Measurements from ENCODE around the gene ARHGEF4.

Gene ARHGEF4

DNA sequence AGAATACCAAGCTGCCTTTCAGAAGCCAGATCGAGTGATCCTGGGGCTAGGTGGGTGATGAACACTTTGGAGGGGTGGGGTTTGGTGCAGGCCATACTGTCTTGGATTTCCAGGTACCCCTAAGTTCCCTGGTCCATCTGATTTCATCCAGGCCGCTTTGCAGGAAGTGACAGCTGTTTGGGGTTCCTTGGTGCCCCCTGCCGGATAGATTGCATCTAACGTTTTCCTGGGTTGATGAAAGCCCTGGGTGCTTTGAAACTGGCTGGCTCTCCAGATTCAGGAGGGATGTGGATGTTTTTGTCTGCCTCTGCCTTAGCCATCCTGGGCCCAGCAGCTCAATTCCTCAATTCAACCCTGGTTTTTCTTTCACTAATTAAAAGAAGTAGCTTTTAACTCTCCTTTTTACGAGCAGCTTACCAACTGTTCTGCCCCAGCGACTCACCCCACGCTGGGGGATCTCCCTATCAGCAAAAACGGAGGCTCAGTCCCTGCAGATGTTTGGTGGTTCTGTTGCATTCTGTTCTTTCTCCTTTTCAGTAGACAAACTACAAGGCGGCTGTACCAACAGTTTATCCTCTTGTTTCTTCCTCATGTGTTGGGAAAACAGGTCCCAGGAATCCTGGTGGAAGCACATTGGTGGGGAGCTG is 37.1 kb downstream of the ARHGEF4 start:
- peak; percentile 66 for DNase-seq (ENCODE audit: extremely low spot score)
- TF ChIP-seq NFRKB (IDR thresholded peaks at IDR 0.05) (no peak), CTBP1 (IDR thresholded peaks at IDR 0.05; ENCODE audit: borderline replicate concordance) (no peak), L3MBTL2 (conservative IDR thresholded peaks at IDR 0.05) (no peak), BHLHE40 (IDR thresholded peaks at IDR 0.05; ENCODE audit: borderline replicate concordance) (no peak)
- ChIA-PET CTCF (interaction anchor here (1.0 to 1.7 kb wide), 6 partner anchors 10 to 76 kb away, joined by 3 to 10 read pairs (median 4); no protein-coding TSS in a partner anchor), POLR2A (interaction anchor here (1.9 kb wide), 1 partner anchor 76 kb away, joined by 6 read pairs; no protein-coding TSS in a partner anchor)

DNA sequence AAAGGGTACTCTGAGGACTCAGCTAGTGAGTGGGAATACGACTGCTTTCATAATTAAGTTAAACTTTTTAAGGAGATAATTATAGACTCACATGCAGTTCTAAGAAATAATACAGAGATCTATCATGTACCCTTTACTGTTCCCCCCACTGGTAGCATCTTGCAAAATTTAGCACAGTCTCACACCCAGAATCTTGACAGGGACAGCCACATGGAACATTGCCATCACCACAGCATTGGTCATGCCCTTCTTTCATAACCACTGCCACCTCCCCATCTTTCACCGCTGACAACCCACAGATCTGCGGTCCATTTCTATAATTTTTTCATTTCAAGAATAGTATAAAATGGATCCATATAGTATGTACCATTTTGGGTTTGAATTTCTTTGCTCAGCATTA is 37.8 kb downstream of the ARHGEF4 start:
- CTCF ChIA-PET: interaction anchor here (1.1 to 1.7 kb wide), 3 partner anchors 21 to 77 kb away, joined by 3 to 10 read pairs (median 5); no protein-coding TSS in a partner anchor

DNA sequence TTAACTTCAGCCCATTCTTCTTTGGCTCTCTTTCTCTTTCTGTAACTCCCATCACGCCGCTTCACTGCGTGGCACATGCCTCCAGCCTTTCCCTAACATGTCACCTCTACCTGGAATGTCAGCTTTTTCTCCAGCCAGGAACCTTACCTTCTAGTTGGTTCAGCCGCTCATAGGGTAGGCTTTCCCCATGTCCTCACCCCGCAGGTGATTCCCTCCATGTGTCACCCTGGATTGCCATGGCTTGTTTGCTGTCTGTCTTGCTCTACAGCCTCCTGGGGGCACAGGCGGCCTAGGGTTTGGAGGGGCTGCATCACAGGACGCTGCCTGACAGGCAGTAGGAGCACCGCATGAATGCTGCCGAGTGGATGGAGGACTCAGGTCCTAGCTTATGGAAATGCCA is 39.2 kb downstream of the ARHGEF4 start:
- TF ChIP-seq HDGF (IDR thresholded peaks at IDR 0.05; ENCODE audit: borderline replicate concordance) (no peak), TARDBP (IDR thresholded peaks at IDR 0.05) (no peak), LEF1 (IDR thresholded peaks at IDR 0.05; ENCODE audit: borderline replicate concordance) (no peak), FOXM1 (IDR thresholded peaks at IDR 0.05; ENCODE audit: borderline replicate concordance) (no peak), SUZ12 (IDR thresholded peaks at IDR 0.05) (no peak), L3MBTL2 (conservative IDR thresholded peaks at IDR 0.05) (no peak), FOXA1 (IDR thresholded peaks at IDR 0.05) (no peak), FOXK2 (IDR thresholded peaks at IDR 0.05) (no peak), SP1 (IDR thresholded peaks at IDR 0.05) (no peak), NFRKB (IDR thresholded peaks at IDR 0.05) (no peak), ZNF384 (IDR thresholded peaks at IDR 0.05) (no peak), ELF4 (IDR thresholded peaks at IDR 0.05) (no peak), BHLHE40 (IDR thresholded peaks at IDR 0.05; ENCODE audit: borderline replicate concordance) (no peak), ARNT (IDR thresholded peaks at IDR 0.05) (no peak), CTBP1 (IDR thresholded peaks at IDR 0.05; ENCODE audit: borderline replicate concordance) (no peak)
- TF ChIP-seq, protein P1, sequence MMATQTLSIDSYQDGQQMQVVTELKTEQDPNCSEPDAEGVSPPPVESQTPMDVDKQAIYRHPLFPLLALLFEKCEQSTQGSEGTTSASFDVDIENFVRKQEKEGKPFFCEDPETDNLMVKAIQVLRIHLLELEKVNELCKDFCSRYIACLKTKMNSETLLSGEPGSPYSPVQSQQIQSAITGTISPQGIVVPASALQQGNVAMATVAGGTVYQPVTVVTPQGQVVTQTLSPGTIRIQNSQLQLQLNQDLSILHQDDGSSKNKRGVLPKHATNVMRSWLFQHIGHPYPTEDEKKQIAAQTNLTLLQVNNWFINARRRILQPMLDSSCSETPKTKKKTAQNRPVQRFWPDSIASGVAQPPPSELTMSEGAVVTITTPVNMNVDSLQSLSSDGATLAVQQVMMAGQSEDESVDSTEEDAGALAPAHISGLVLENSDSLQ (IDR thresholded peaks at IDR 0.05): no peak
- ChIA-PET POLR2A (no interaction called here), CTCF (interaction anchor here (1.7 kb wide), 1 partner anchor 22 kb away, joined by 3 read pairs; no protein-coding TSS in a partner anchor)
- no peak for DNase-seq (ENCODE audit: extremely low spot score)

More for the DNA sequence above, 37.8 kb downstream of the ARHGEF4 start:
- TF ChIP-seq ELF4 (IDR thresholded peaks at IDR 0.05) (no peak), HDGF (IDR thresholded peaks at IDR 0.05; ENCODE audit: borderline replicate concordance) (no peak), SUZ12 (IDR thresholded peaks at IDR 0.05) (no peak), ARNT (IDR thresholded peaks at IDR 0.05) (no peak), NFRKB (IDR thresholded peaks at IDR 0.05) (no peak), FOXM1 (IDR thresholded peaks at IDR 0.05; ENCODE audit: borderline replicate concordance) (no peak), BHLHE40 (IDR thresholded peaks at IDR 0.05; ENCODE audit: borderline replicate concordance) (no peak), TARDBP (IDR thresholded peaks at IDR 0.05) (no peak), LEF1 (IDR thresholded peaks at IDR 0.05; ENCODE audit: borderline replicate concordance) (no peak)
- POLR2A ChIA-PET: interaction anchor here (1.9 kb wide), 1 partner anchor 77 kb away, joined by 6 read pairs; no protein-coding TSS in a partner anchor
- DNase-seq (ENCODE audit: extremely low spot score): no peak

DNA sequence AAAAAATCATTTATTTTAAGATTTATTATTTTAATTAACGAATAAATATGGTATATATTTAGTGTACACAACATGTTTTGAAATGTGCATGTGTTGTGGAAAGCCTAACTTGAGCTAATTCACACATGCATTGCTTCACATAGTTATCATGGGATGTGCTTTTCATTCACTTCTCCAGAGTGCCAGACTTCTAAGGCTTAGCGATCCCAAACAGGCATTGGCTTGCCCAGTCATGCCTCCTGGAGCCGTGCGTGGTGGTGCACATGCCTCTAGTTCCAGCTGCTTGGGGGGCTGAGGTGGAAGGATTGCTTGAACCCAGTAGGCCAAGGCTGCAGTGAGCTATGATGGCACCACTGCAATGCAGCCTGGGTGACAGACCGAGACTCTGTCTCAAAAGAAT is 40.5 kb downstream of the ARHGEF4 start:
- CTCF ChIA-PET: no interaction called here
- POLR2A ChIA-PET: no interaction called here
- no peak for TF ChIP-seq FOXK2 (IDR thresholded peaks at IDR 0.05)
- TF ChIP-seq SUZ12 (IDR thresholded peaks at IDR 0.05): no peak
- TF ChIP-seq, protein P1 (IDR thresholded peaks at IDR 0.05): no peak
- TF ChIP-seq ELF4 (IDR thresholded peaks at IDR 0.05): no peak
- TF ChIP-seq FOXM1 (IDR thresholded peaks at IDR 0.05; ENCODE audit: borderline replicate concordance): no peak
- DNase-seq (ENCODE audit: extremely low spot score): no peak

DNA sequence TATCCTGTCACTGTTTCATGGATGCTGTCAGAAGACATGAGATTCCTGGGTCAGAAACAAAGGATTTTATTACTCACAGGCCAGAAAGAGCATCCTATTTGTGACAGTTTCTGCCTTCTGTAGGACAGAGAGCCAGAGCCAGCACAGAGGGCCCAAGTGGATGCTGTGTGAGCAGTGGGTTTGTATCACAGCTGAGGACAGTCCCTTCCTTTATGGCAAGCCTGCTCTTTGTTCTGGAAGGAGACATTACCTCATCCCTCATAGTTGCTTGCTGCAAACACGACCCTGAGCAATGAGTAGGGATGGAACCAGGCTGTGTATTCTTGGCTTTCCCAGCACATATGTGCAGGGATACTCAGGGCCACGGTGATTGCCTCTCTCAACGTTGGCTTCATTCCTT is 41.6 kb downstream of the ARHGEF4 start:
- ChIA-PET CTCF (interaction anchor here (1.0 kb wide), 1 partner anchor 12 kb away, joined by 4 read pairs; no protein-coding TSS in a partner anchor), POLR2A (no interaction called here)
- DNase-seq (ENCODE audit: extremely low spot score): no peak
- no peak for TF ChIP-seq ZNF384 (IDR thresholded peaks at IDR 0.05)
- TF ChIP-seq ELF4 (IDR thresholded peaks at IDR 0.05): no peak
- no peak for TF ChIP-seq FOXK2 (IDR thresholded peaks at IDR 0.05)
- no peak for TF ChIP-seq FOXM1 (IDR thresholded peaks at IDR 0.05; ENCODE audit: borderline replicate concordance)
- no peak for TF ChIP-seq BHLHE40 (IDR thresholded peaks at IDR 0.05; ENCODE audit: borderline replicate concordance)
- TF ChIP-seq LEF1 (IDR thresholded peaks at IDR 0.05; ENCODE audit: borderline replicate concordance): no peak
- TF ChIP-seq, protein P1 (IDR thresholded peaks at IDR 0.05): no peak
- TF ChIP-seq FOXA1 (IDR thresholded peaks at IDR 0.05): no peak

DNA sequence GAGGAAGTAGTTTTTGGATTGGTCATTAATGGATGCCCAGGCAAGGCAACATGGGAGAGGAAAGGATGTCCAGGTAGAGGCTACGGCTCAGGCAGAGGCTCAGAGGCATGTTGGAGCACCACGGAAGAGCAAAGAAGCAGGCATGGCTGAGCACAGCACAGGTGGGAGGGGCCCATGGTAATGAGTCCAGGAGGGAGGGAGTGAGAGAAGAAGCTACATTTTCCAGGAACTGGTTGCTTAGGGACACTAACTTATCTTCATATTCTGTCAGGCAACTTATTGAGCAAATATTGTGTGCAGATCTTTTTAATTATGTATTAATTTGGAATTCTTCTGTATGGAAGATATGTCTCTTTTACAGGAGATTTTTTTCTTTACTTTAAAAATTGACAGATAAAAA is 42.2 kb downstream of the ARHGEF4 start:
- CTCF ChIA-PET: interaction anchor here (1.0 kb wide), 1 partner anchor 13 kb away, joined by 4 read pairs; no protein-coding TSS in a partner anchor
- DNase-seq (ENCODE audit: extremely low spot score): no peak
- POLR2A ChIA-PET: no interaction called here
- TF ChIP-seq FOXA1 (IDR thresholded peaks at IDR 0.05) (no peak), BHLHE40 (IDR thresholded peaks at IDR 0.05; ENCODE audit: borderline replicate concordance) (no peak), L3MBTL2 (conservative IDR thresholded peaks at IDR 0.05) (no peak), NFRKB (IDR thresholded peaks at IDR 0.05) (no peak), ZNF384 (IDR thresholded peaks at IDR 0.05) (no peak), CTBP1 (IDR thresholded peaks at IDR 0.05; ENCODE audit: borderline replicate concordance) (no peak), SP1 (IDR thresholded peaks at IDR 0.05) (no peak), HDGF (IDR thresholded peaks at IDR 0.05; ENCODE audit: borderline replicate concordance) (no peak), FOXM1 (IDR thresholded peaks at IDR 0.05; ENCODE audit: borderline replicate concordance) (no peak), SUZ12 (IDR thresholded peaks at IDR 0.05) (no peak), ELF4 (IDR thresholded peaks at IDR 0.05) (no peak)
- TF ChIP-seq, protein P1 (IDR thresholded peaks at IDR 0.05): no peak

Measured in HEK293T (cell line).